H1 (cell line): ENCODE results near the gene SYT13. TPM values are rescaled to one million over a fixed set of nuclear protein-coding genes. Genes with fewer than 3 reads are reported as not detected.

Experiments
- CTCF ChIA-PET: fragments of 300-600 bp; sonication (Branson Sonifier 250); formaldehyde crosslinking; loops from one replicate; lab custom pipeline; 2021; ENCODE audit not compliant: partially characterized antibody; lab: Charles Lee
- POLR2A ChIA-PET: fragments of 300-600 bp; sonication (Branson Sonifier 250); formaldehyde crosslinking; loops from one replicate; lab custom pipeline; 2021; ENCODE audit warnings: inconsistent platforms; ENCODE audit not compliant: partially characterized antibody; lab: Charles Lee
- DNase-seq, 2 experiments: peaks; one replicate each; pipeline versions ENCODE4 v3.0.0 to v3.0.0-alpha.2; 2010 to 2022; ENCODE audit warnings: low spot score in 2 of 2, low read depth in 1 of 2, mixed read lengths in 1 of 2
- FAIRE-seq: peaks from 2 replicates; lab custom pipeline; 2011; peaks lifted over from hg19 to GRCh38; lab: Jason Lieb, UNC
- H2AFZ ChIP-seq: 2 replicates; pipeline ENCODE4 v1.8.1; 2012; ENCODE audit warnings: low read length, inconsistent platforms
- H2AK5ac ChIP-seq: 2 replicates; pipeline ENCODE4 v1.6.1; 2013; ENCODE audit warnings: low read depth, low read length
- H2BK120ac ChIP-seq: replicated peaks from 2 replicates; pipeline ENCODE3; 2013; ENCODE audit warnings: low read depth, low read length, inconsistent platforms
- H2BK12ac ChIP-seq: 2 replicates; pipeline ENCODE4 v1.6.1; 2013; ENCODE audit warnings: low read depth, low read length
- H2BK15ac ChIP-seq: 2 replicates; pipeline ENCODE4 v1.6.1; 2013; ENCODE audit warnings: low read length
- H2BK20ac ChIP-seq: 2 replicates; pipeline ENCODE4 v1.6.1; 2013; ENCODE audit warnings: low read length
- H2BK5ac ChIP-seq: 2 replicates; pipeline ENCODE4 v1.6.1; 2013; ENCODE audit warnings: low read depth, low read length
- H3K14ac ChIP-seq: 2 replicates; pipeline ENCODE4 v1.6.1; 2013; ENCODE audit warnings: inconsistent platforms; ENCODE audit not compliant: insufficient read length
- H3K18ac ChIP-seq: 2 replicates; pipeline ENCODE4 v1.6.1; 2013; ENCODE audit warnings: low read length; ENCODE audit errors: extremely low read depth
- H3K23ac ChIP-seq: 2 replicates; pipeline ENCODE4 v1.6.1; 2013; ENCODE audit warnings: inconsistent platforms; ENCODE audit not compliant: insufficient read length
- H3K23me2 ChIP-seq: 2 replicates; pipeline ENCODE4 v1.6.1; 2013; ENCODE audit warnings: low read depth, low read length
- H3K27ac ChIP-seq: 2 replicates; pipeline ENCODE4 v1.6.1; 2011; ENCODE audit warnings: low read depth, low read length, inconsistent platforms
- H3K27me3 ChIP-seq, 4 experiments: replicated peaks in 1 of 4; 1 replicate in 1 of 4; 2 replicates in 3 of 4; pipeline versions ENCODE4 v1.6.1 to v1.8.1; 2011 to 2013; ENCODE audit warnings: low read length in 3 of 4, mild to moderate bottlenecking in 3 of 4, inconsistent platforms in 2 of 4, mixed read lengths in 2 of 4, moderate library complexity in 1 of 4; ENCODE audit not compliant: control insufficient read depth in 3 of 4, insufficient read depth in 3 of 4; ENCODE audit errors: extremely low read depth in 1 of 4
- H3K36me3 ChIP-seq, 4 experiments: 2 replicates each; pipeline versions ENCODE4 v1.6.1 to v1.8.1; 2011 to 2013; ENCODE audit warnings: mild to moderate bottlenecking in 4 of 4, low read length in 3 of 4, moderate library complexity in 2 of 4, control low read depth in 1 of 4, inconsistent platforms in 1 of 4; ENCODE audit not compliant: insufficient read depth in 4 of 4, control insufficient read depth in 2 of 4
- H3K4ac ChIP-seq: replicated peaks from 2 replicates; pipeline ENCODE3; 2013; ENCODE audit warnings: low read length, low read depth, mixed read lengths, inconsistent platforms; ENCODE audit not compliant: insufficient read length
- H3K4me1 ChIP-seq, 4 experiments: replicated peaks in 1 of 4; 1 replicate in 1 of 4; 2 replicates in 3 of 4; pipeline versions ENCODE4 v1.6.1 to v1.8.1; 2011 to 2013; ENCODE audit warnings: low read length in 3 of 4, inconsistent platforms in 2 of 4, mixed read lengths in 1 of 4; ENCODE audit not compliant: insufficient read depth in 4 of 4, control insufficient read depth in 3 of 4
- H3K4me2 ChIP-seq, 2 experiments: 2 replicates each; pipeline versions ENCODE4 v1.6.1 to v1.8.1; 2011 to 2013; ENCODE audit warnings: low read depth in 2 of 2, low read length in 2 of 2, control low read depth in 1 of 2, inconsistent platforms in 1 of 2, mild to moderate bottlenecking in 1 of 2; ENCODE audit not compliant: insufficient read depth in 1 of 2
- H3K4me3 ChIP-seq, 4 experiments: fragments of 200-600, 300-600 bp in 1 of 4; sonication (generic), shearing (Covaris generic), sonication (Bioruptor Twin) in 1 of 4; 2 replicates each; pipeline versions ENCODE4 v1.5.1 to v1.8.1; 2011 to 2016; ENCODE audit warnings: low read length in 4 of 4, low read depth in 3 of 4, control low read depth in 2 of 4, inconsistent platforms in 2 of 4, mild to moderate bottlenecking in 2 of 4, mixed read lengths in 1 of 4, moderate library complexity in 1 of 4; ENCODE audit not compliant: insufficient read depth in 2 of 4; ENCODE audit errors: extremely low read depth in 1 of 4
- H3K56ac ChIP-seq: replicated peaks from 2 replicates; pipeline ENCODE3; 2013; ENCODE audit warnings: low read depth, mild to moderate bottlenecking, mixed read lengths, low read length, inconsistent platforms; ENCODE audit not compliant: insufficient read length
- H3K79me1 ChIP-seq: 2 replicates; pipeline ENCODE4 v1.6.1; 2013; ENCODE audit warnings: low read depth, low read length, control low read depth
- H3K79me2 ChIP-seq, 2 experiments: 2 replicates each; pipeline versions ENCODE4 v1.6.1 to v1.8.1; 2012 to 2013; ENCODE audit warnings: low read length in 2 of 2, mild to moderate bottlenecking in 2 of 2, inconsistent platforms in 1 of 2; ENCODE audit not compliant: insufficient read depth in 2 of 2, control insufficient read depth in 1 of 2
- H3K9ac ChIP-seq, 4 experiments: replicated peaks in 1 of 4; 1 replicate in 1 of 4; 2 replicates in 3 of 4; pipeline versions ENCODE4 v1.6.1 to v1.8.1; 2011 to 2013; ENCODE audit warnings: low read depth in 3 of 4, low read length in 3 of 4, control low read depth in 2 of 4, mild to moderate bottlenecking in 2 of 4, moderate library complexity in 2 of 4, inconsistent platforms in 1 of 4; ENCODE audit errors: extremely low read depth in 1 of 4
- H3K9me3 ChIP-seq, 2 experiments: 2 replicates each; pipeline versions ENCODE4 v1.6.1 to v1.8.1; 2012 to 2013; ENCODE audit warnings: mild to moderate bottlenecking in 2 of 2, moderate library complexity in 2 of 2, control low read depth in 1 of 2, inconsistent platforms in 1 of 2, low read depth in 1 of 2, low read length in 1 of 2, mixed read lengths in 1 of 2; ENCODE audit not compliant: insufficient read depth in 2 of 2
- H4K20me1 ChIP-seq, 2 experiments: replicated peaks in 1 of 2; 2 replicates each; pipeline versions ENCODE3 to v1.8.1; 2011 to 2013; ENCODE audit warnings: inconsistent platforms in 2 of 2, low read length in 2 of 2, mild to moderate bottlenecking in 1 of 2; ENCODE audit not compliant: insufficient read depth in 2 of 2, control insufficient read depth in 1 of 2
- H4K5ac ChIP-seq: 2 replicates; pipeline ENCODE4 v1.6.1; 2013; ENCODE audit warnings: low read length, low read depth, mixed read lengths, inconsistent platforms; ENCODE audit not compliant: insufficient read length
- H4K8ac ChIP-seq: 2 replicates; pipeline ENCODE4 v1.8.0; 2013; ENCODE audit warnings: mild to moderate bottlenecking, moderate library complexity, low read length, inconsistent platforms; ENCODE audit not compliant: insufficient read depth; ENCODE audit errors: extremely low read depth
- H4K91ac ChIP-seq: replicated peaks from 2 replicates; pipeline ENCODE3; 2013; ENCODE audit warnings: low read length, mixed read lengths, inconsistent platforms; ENCODE audit not compliant: insufficient read length
- CBX8 ChIP-seq: fragments of 300-800, 300-1000 bp; sonication (generic); IDR thresholded peaks from 2 replicates; pipeline ENCODE4 v1.7.1; 2016; ENCODE audit warnings: low read depth, low read length, borderline replicate concordance
- CEBPB ChIP-seq: IDR thresholded peaks from 2 replicates; pipeline ENCODE4 v1.6.1; 2012; ENCODE audit warnings: low read depth, low read length
- HDAC2 ChIP-seq, 2 experiments: fragments of 300-600 bp in 1 of 2; sonication (generic) in 1 of 2; IDR thresholded peaks; 2 replicates each; pipeline ENCODE4 v1.6.1; 2011 to 2012; ENCODE audit warnings: low read depth in 2 of 2, low read length in 2 of 2, mild to moderate bottlenecking in 2 of 2, moderate library complexity in 2 of 2, borderline replicate concordance in 1 of 2, inconsistent platforms in 1 of 2
- MAFK ChIP-seq: IDR thresholded peaks from 2 replicates; pipeline ENCODE4 v1.6.1; 2012; ENCODE audit warnings: low read depth, mild to moderate bottlenecking, improper control_type of control experiment, low read length
- MAX ChIP-seq: IDR thresholded peaks from 2 replicates; pipeline ENCODE4 v1.6.1; 2012; ENCODE audit warnings: inconsistent platforms
- POLR2A ChIP-seq, 2 experiments: IDR thresholded peaks; 1 replicate in 1 of 2; 2 replicates in 1 of 2; pipeline ENCODE4 v1.6.1; 2011; ENCODE audit warnings: low read depth in 2 of 2, low read length in 2 of 2, mild to moderate bottlenecking in 2 of 2; ENCODE audit errors: control extremely low read depth in 1 of 2
- RNF2 ChIP-seq: fragments of 200-900, 300-1000 bp; sonication (generic); IDR thresholded peaks from 2 replicates; pipeline ENCODE4 v1.7.1; 2016; ENCODE audit warnings: borderline replicate concordance, low read depth, mild to moderate bottlenecking, antibody characterized with exemption, low read length; ENCODE audit not compliant: poor library complexity, severe bottlenecking; ENCODE audit errors: missing control alignments
- SP4 ChIP-seq: IDR thresholded peaks from 2 replicates; pipeline ENCODE4 v1.6.1; 2012; ENCODE audit warnings: low read length, inconsistent platforms
- WGBS, 2 experiments: shearing (Covaris generic) in 1 of 2; methylation state at CpG; one replicate each; pipeline versions ENCODE4 v1.1.6 to v1.1.7; 2013 to 2015; ENCODE audit warnings: low lambda C conversion rate in 2 of 2, mixed read lengths in 2 of 2, inconsistent platforms in 1 of 2, low coverage in 1 of 2, missing lambda C conversion rate in 1 of 2; ENCODE audit not compliant: insufficient replicate concordance in 2 of 2, insufficient coverage in 1 of 2, insufficient read length in 1 of 2; ENCODE audit errors: extremely low coverage in 1 of 2, missing lambda C conversion rate in 1 of 2; 5-methylcytosine and 5-hydroxymethylcytosine counted together
- polyA plus RNA-seq, 7 experiments: library from polyadenylated mRNA; depleted of rRNA in 3 of 7; stranded (reverse) in 5 of 7; unstranded in 2 of 7; fragments of >200 nt in 5 of 7; fragments of 200-250 nt in 2 of 7; gene quantifications; 1 replicate in 5 of 7; 2 replicates in 1 of 7; 4 replicates in 1 of 7; pipeline versions ENCODE4 v1.2.1 to v1.2.3, GENCODE V29; 2011 to 2013; ENCODE audit warnings: missing spikeins in 2 of 7, mixed read lengths in 2 of 7
- total RNA-seq: library from RNA; stranded (reverse); fragmentation: NEBNext Ultra II Directional; extraction: Animal tissue kit (Norgen Biotek cat#: 25700); gene quantifications from 2 replicates; pipeline ENCODE4 v1.2.1, GENCODE V29; 2021

SYT13 gene
- total and polyA plus RNA-seq, 2 of the 8 experiments (the other 6 are each of a cell fraction or from before 2014, with no cell fraction given), result 4.8 to 13.2 TPM

GRCh38 chr11:45213717-45214116 is 72.4 kb downstream of the SYT13 start:
- Histone ChIP-seq H3K14ac (no peak overlapping the region), H2AFZ (no peak overlapping the region), H3K4me1 (peaks cover 3 to 20% (median 10%) of the 10 kb centered on the region in 4 experiments), H2BK20ac (no peak overlapping the region), H3K4ac (no peak overlapping the region), H3K27ac (no peak overlapping the region), H3K23me2 (no peaks in the 10 kb centered on the region), H3K4me3 (no peak overlapping the region), H3K27me3 (no peaks in the 10 kb centered on the region), H3K56ac (no peak overlapping the region), H2AK5ac (no peak overlapping the region), H4K8ac (no peak overlapping the region), H2BK15ac (no peak overlapping the region), H2BK12ac (no peak overlapping the region), H3K9ac (no peak overlapping the region), H3K79me2 (no peaks in the 10 kb centered on the region), H3K18ac (no peak overlapping the region), H3K4me2 (no peak overlapping the region), H2BK120ac (no peak overlapping the region), H3K79me1 (no peaks in the 10 kb centered on the region), H2BK5ac (no peak overlapping the region), H3K9me3 (no peaks in the 10 kb centered on the region), H3K23ac (no peak overlapping the region), H4K91ac (no peak overlapping the region), H4K5ac (no peak overlapping the region), H4K20me1 (no peaks in the 10 kb centered on the region), H3K36me3 (no peaks in the 10 kb centered on the region)
- DNase-seq, result no peak
- 89% methylated on average over 1 of the region's 1 CpG; no CpG with 5 or more reads in 1 of the 2 experiments for WGBS, 2 experiments
- no peak for FAIRE-seq
- TF ChIP-seq SP4, result no peak
- TF ChIP-seq CBX8, result no peak
- TF ChIP-seq CEBPB, result no peak
- TF ChIP-seq MAX, result no peak
- no peak for TF ChIP-seq POLR2A (IDR thresholded peaks at IDR 0.05; ENCODE audit: control extremely low read depth in 1 of 2, low read depth in 2 of 2, low read length in 2 of 2)
- no peak for TF ChIP-seq RNF2
- TF ChIP-seq HDAC2 (IDR thresholded peaks at IDR 0.05; ENCODE audit: borderline replicate concordance in 1 of 2, low read depth in 2 of 2, low read length in 2 of 2), result no peak
- TF ChIP-seq MAFK, result no peak
- POLR2A ChIA-PET, result no interaction called here
- CTCF ChIA-PET, result interaction anchor here (0.7 to 5.8 kb wide), 19 partner anchors 8 to 558 kb away, joined by 3 to 49 read pairs (median 5); partner anchors contain the start of gene SYT13
